Endothelial cell of umbilical vein (primary cell): Measurements from ENCODE around the gene FAM20B. TPM values are rescaled to one million over a fixed set of nuclear protein-coding genes. Genes with fewer than 3 reads are reported as not detected.
"Not testable (repeated sequence)": the region's sequence is repeated elsewhere in the genome, so short reads cannot be mapped to it uniquely, and the experiment has no call there.

Experiments
- BruUV-seq: library from RNA; stranded (reverse); fragments of 400-500 nt; replicated peaks from 2 replicates; lab custom pipeline; 2021; lab: Mats Ljungman, UMichigan
- CTCF ChIA-PET: fragments of 300-600, 350-600 bp; sonication (Branson Sonifier 250); formaldehyde crosslinking; loops from one replicate; lab custom pipeline; 2021; ENCODE audit warnings: antibody characterized with exemption, inconsistent platforms; lab: Charles Lee
- POLR2A ChIA-PET: fragments of 300-600, 350-600 bp; sonication (Branson Sonifier 250); formaldehyde crosslinking; loops from one replicate; lab custom pipeline; 2021; ENCODE audit warnings: antibody characterized with exemption, inconsistent platforms; lab: Charles Lee
- DNase-seq: peaks from one replicate; pipeline ENCODE4 v3.0.0-alpha.2; 2011; ENCODE audit warnings: low read depth, low spot score
- FAIRE-seq: peaks from 2 replicates; lab custom pipeline; 2011; peaks lifted over from hg19 to GRCh38; lab: Jason Lieb, UNC
- H2AFZ ChIP-seq: 2 replicates; pipeline ENCODE4 v1.6.0; 2012; ENCODE audit warnings: low read depth, low read length, control low read depth, inconsistent platforms
- H3K27ac ChIP-seq: 2 replicates; pipeline ENCODE4 v1.5.1; 2011; ENCODE audit warnings: low read depth, mild to moderate bottlenecking, control low read depth, low read length, moderate library complexity; ENCODE audit not compliant: insufficient read depth
- H3K27me3 ChIP-seq, 2 experiments: 2 replicates each; pipeline versions ENCODE4 v1.6.0 to v1.6.1; 2011; ENCODE audit warnings: low read length in 2 of 2, mixed read lengths in 1 of 2; ENCODE audit not compliant: control insufficient read depth in 2 of 2, insufficient read depth in 2 of 2
- H3K36me3 ChIP-seq, 2 experiments: 2 replicates in 1 of 2; 3 replicates in 1 of 2; pipeline ENCODE4 v1.5.1; 2011; ENCODE audit warnings: low read length in 2 of 2, mild to moderate bottlenecking in 1 of 2, moderate library complexity in 1 of 2; ENCODE audit not compliant: control insufficient read depth in 2 of 2, insufficient read depth in 2 of 2; ENCODE audit errors: extremely low read depth in 1 of 2
- H3K4me1 ChIP-seq: 3 replicates; pipeline ENCODE4 v1.5.1; 2011; ENCODE audit warnings: mild to moderate bottlenecking, low read length; ENCODE audit not compliant: control insufficient read depth, insufficient read depth; ENCODE audit errors: extremely low read depth
- H3K4me2 ChIP-seq: 2 replicates; pipeline ENCODE4 v1.6.1; 2011; ENCODE audit warnings: low read length, control low read depth, mixed read lengths; ENCODE audit not compliant: insufficient read depth
- H3K4me3 ChIP-seq, 3 experiments: fragments of 200-600 bp in 1 of 3; sonication (generic), shearing (Covaris generic) in 1 of 3; replicated peaks in 1 of 3; 2 replicates each; pipeline ENCODE4 v1.5.1; 2011 to 2016; ENCODE audit warnings: control low read depth in 3 of 3, low read length in 3 of 3, mild to moderate bottlenecking in 2 of 3, inconsistent platforms in 1 of 3, low read depth in 1 of 3, moderate library complexity in 1 of 3; ENCODE audit not compliant: insufficient read depth in 1 of 3
- H3K79me2 ChIP-seq: 2 replicates; pipeline ENCODE4 v1.6.0; 2012; ENCODE audit warnings: low read length, inconsistent platforms; ENCODE audit not compliant: control insufficient read depth, insufficient read depth
- H3K9ac ChIP-seq: replicated peaks from 2 replicates; pipeline ENCODE3; 2011; ENCODE audit warnings: low read length, control low read depth; ENCODE audit not compliant: insufficient read depth; ENCODE audit errors: extremely low read depth
- H3K9me1 ChIP-seq: replicated peaks from 3 replicates; pipeline ENCODE4 v1.6.0; 2011; ENCODE audit warnings: mild to moderate bottlenecking, low read length; ENCODE audit not compliant: control insufficient read depth, insufficient read depth; ENCODE audit errors: extremely low read depth
- H3K9me3 ChIP-seq: replicated peaks from 2 replicates; pipeline ENCODE4 v1.5.1; 2012; ENCODE audit warnings: low read length, inconsistent platforms; ENCODE audit not compliant: control insufficient read depth, insufficient read depth
- H4K20me1 ChIP-seq: replicated peaks from 2 replicates; pipeline ENCODE3; 2011; ENCODE audit warnings: mild to moderate bottlenecking, low read length; ENCODE audit not compliant: control insufficient read depth, insufficient read depth; ENCODE audit errors: extremely low read depth
- JUN ChIP-seq: IDR thresholded peaks from 2 replicates; pipeline ENCODE4 v1.6.1; 2011; ENCODE audit warnings: borderline replicate concordance, low read depth; ENCODE audit not compliant: insufficient read length, insufficient read depth
- MAX ChIP-seq: IDR thresholded peaks from 2 replicates; pipeline ENCODE4 v1.6.1; 2011; ENCODE audit not compliant: insufficient read depth, insufficient read length
- POLR2AphosphoS5 ChIP-seq: IDR thresholded peaks from 2 replicates; pipeline ENCODE4 v1.6.1; 2012; ENCODE audit warnings: low read depth, mild to moderate bottlenecking, control low read depth, low read length, moderate library complexity; ENCODE audit not compliant: insufficient read depth
- dilution Hi-C: fragments of 300-500 bp; cut with MboI; formaldehyde crosslinking; loops from one replicate; pipeline ENCODE4 v1.15.0; 2019; ENCODE audit warnings: low sequenced_read_pairs; ENCODE audit not compliant: extremely low pct_ligation_motif_present
- intact Hi-C: fragments of 100-400 bp; cut with micrococcal nuclease; formaldehyde crosslinking; loops from one replicate; pipeline ENCODE4 v1.10.0; 2022
- polyA plus RNA-seq, 4 experiments: library from polyadenylated mRNA; depleted of rRNA in 3 of 4; stranded (reverse) in 3 of 4; unstranded in 1 of 4; fragments of >200 nt; gene quantifications; 2 replicates each; pipeline versions ENCODE4 v1.2.1 to v1.2.3, GENCODE V29; 2011 to 2012; ENCODE audit warnings: missing spikeins in 1 of 4
- total RNA-seq: library from RNA; stranded (reverse); gene quantifications from 2 replicates; pipeline ENCODE4 v1.2.3, GENCODE V29; 2021

FAM20B gene
- total and polyA plus RNA-seq, 2 donors (not counting 3 experiments of a cell fraction or from before 2014, with no cell fraction given), result 10.0 to 35.1 TPM

GRCh38 chr1:179038528-179039281 is 13.0 kb downstream of the FAM20B start:
- Histone ChIP-seq H3K4me3 (no peak overlapping the region), H3K4me1 (peaks cover 11% of the 10 kb centered on the region), H3K9me1 (no peaks in the 10 kb centered on the region), H3K9ac (no peak overlapping the region), H3K79me2 (peaks cover 40% of the 10 kb centered on the region), H4K20me1 (no peaks in the 10 kb centered on the region), H3K27ac (no peak overlapping the region), H3K36me3 (no peaks in the 10 kb centered on the region), H3K9me3 (no peaks in the 10 kb centered on the region), H2AFZ (no peak overlapping the region), H3K4me2 (no peak overlapping the region), H3K27me3 (no peaks in the 10 kb centered on the region)
- no peak for TF ChIP-seq JUN
- TF ChIP-seq MAX, result no peak
- no peak for TF ChIP-seq POLR2AphosphoS5
- BruUV-seq, result no TSS peak
- dilution Hi-C loops, result no loop called here
- ChIA-PET CTCF (no interaction called here), POLR2A (no interaction called here)
- DNase-seq (no peak), FAIRE-seq (peak; percentile 15)
- intact Hi-C loops, result no loop called here

GRCh38 chr1:179039502-179040174 is 13.9 kb downstream of the FAM20B start:
- not testable (repeated sequence) for H3K4me2 ChIP-seq, BruUV-seq

GRCh38 chr1:179040175-179040551 is 14.5 kb downstream of the FAM20B start:
- H3K27ac ChIP-seq, H3K4me3 ChIP-seq, CTCF ChIA-PET, DNase-seq, H3K27me3 ChIP-seq, H3K9me1 ChIP-seq, H3K4me1 ChIP-seq, H3K4me2 ChIP-seq, H2AFZ ChIP-seq, H3K36me3 ChIP-seq, H3K9me3 ChIP-seq, POLR2A ChIA-PET, H3K9ac ChIP-seq, BruUV-seq, FAIRE-seq, intact Hi-C loops, dilution Hi-C loops, H4K20me1 ChIP-seq: not testable (repeated sequence)
- peaks cover 35% of the 10 kb centered on the region for H3K79me2 ChIP-seq

More at GRCh38 chr1:179039502-179040174, 13.9 kb downstream of the FAM20B start:
- H3K36me3 ChIP-seq, H3K27ac ChIP-seq, intact Hi-C loops, FAIRE-seq, dilution Hi-C loops, CTCF ChIA-PET, H3K9me1 ChIP-seq, H3K4me3 ChIP-seq, H3K4me1 ChIP-seq, H3K9me3 ChIP-seq, H2AFZ ChIP-seq, H4K20me1 ChIP-seq, DNase-seq, POLR2A ChIA-PET, H3K27me3 ChIP-seq, H3K9ac ChIP-seq: not testable (repeated sequence)
- H3K79me2 ChIP-seq, result peaks cover 36% of the 10 kb centered on the region
